Measurements from ENCODE around the gene ZNF629.

DNA sequence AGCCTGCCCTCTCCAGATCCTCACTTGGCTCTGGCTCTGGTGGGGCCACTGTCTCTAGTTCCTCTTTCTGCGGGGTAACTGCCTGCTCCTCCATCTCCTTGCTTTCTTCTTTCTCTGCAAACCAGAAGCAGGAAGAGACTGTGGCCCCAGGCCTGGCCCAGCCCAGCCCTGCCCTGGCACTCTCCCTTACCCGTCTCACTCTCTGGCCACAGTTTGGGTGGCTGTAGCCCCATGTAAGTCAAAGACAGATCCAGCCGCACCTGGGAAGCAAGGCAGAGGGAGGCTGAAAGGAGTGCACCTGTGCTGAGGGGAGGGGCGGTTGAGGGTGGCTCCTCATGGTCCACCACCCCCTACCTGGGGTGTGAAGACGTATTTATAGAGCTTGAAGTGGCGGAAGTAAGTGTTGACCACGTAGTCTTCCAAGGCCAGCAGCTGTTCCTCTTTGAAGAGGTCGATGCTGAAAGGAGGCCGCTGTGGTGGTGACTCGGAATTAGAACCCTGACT lies 28.0 kb downstream of the ZNF629 start:
- TF ChIP-seq, protein P1, sequence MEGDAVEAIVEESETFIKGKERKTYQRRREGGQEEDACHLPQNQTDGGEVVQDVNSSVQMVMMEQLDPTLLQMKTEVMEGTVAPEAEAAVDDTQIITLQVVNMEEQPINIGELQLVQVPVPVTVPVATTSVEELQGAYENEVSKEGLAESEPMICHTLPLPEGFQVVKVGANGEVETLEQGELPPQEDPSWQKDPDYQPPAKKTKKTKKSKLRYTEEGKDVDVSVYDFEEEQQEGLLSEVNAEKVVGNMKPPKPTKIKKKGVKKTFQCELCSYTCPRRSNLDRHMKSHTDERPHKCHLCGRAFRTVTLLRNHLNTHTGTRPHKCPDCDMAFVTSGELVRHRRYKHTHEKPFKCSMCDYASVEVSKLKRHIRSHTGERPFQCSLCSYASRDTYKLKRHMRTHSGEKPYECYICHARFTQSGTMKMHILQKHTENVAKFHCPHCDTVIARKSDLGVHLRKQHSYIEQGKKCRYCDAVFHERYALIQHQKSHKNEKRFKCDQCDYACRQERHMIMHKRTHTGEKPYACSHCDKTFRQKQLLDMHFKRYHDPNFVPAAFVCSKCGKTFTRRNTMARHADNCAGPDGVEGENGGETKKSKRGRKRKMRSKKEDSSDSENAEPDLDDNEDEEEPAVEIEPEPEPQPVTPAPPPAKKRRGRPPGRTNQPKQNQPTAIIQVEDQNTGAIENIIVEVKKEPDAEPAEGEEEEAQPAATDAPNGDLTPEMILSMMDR (IDR thresholded peaks at IDR 0.05): no peak
- TF ChIP-seq POLR2A (IDR thresholded peaks at IDR 0.05): no peak
